SK-N-SH treated with all-trans-retinoic acid at 6 μM for 48 hours (cell line): Measurements from ENCODE around the gene ZNF469.

Experiments used
- PATZ1 ChIP-seq: fragments of 250-450 bp; sonication (Bioruptor Pico); IDR thresholded peaks from 2 replicates; pipeline ENCODE4 v1.8.0; 2020; ENCODE audit warnings: mild to moderate bottlenecking, moderate library complexity, borderline replicate concordance
- PPARA ChIP-seq: fragments of 250-450 bp; sonication (Bioruptor Pico); IDR thresholded peaks from 2 replicates; pipeline ENCODE4 v1.5.0; 2020; ENCODE audit warnings: mild to moderate bottlenecking, borderline replicate concordance
- TCF4 ChIP-seq: fragments of 250-450 bp; sonication (Bioruptor Pico); IDR thresholded peaks from 2 replicates; pipeline ENCODE4 v1.8.0; 2021; ENCODE audit warnings: mild to moderate bottlenecking, moderate library complexity, borderline replicate concordance
- TOX ChIP-seq: fragments of 250-450 bp; sonication (Bioruptor Pico); IDR thresholded peaks from 2 replicates; pipeline ENCODE4 v1.8.0; 2021; ENCODE audit warnings: mild to moderate bottlenecking, moderate library complexity, borderline replicate concordance
- ZC3H10 ChIP-seq: fragments of 250-450 bp; sonication (Bioruptor Pico); IDR thresholded peaks from 2 replicates; pipeline ENCODE4 v1.5.1; 2021; ENCODE audit warnings: mild to moderate bottlenecking, moderate library complexity
- ZNF70 ChIP-seq: fragments of 450-650 bp; formaldehyde crosslinking; IDR thresholded peaks from 2 replicates; pipeline ENCODE4 v1.5.0; 2020; ENCODE audit warnings: mild to moderate bottlenecking, moderate library complexity
- TF ChIP-seq, protein P1 (sequence below): fragments of 250-450 bp; sonication (Bioruptor Pico); IDR thresholded peaks from 2 replicates; pipeline ENCODE4 v1.5.1; 2020; ENCODE audit warnings: low read depth, mild to moderate bottlenecking, moderate library complexity

GRCh38 chr16:88352261-88353200 is 30.2 kb upstream of the ZNF469 start:
- TF ChIP-seq TCF4 (CRISPR knock-in tag) (no peak), ZNF70 (no peak), PATZ1 (CRISPR knock-in tag) (no peak), TOX (CRISPR knock-in tag) (no peak), ZC3H10 (CRISPR knock-in tag) (no peak), PPARA (no peak)
- TF ChIP-seq, protein P1, sequence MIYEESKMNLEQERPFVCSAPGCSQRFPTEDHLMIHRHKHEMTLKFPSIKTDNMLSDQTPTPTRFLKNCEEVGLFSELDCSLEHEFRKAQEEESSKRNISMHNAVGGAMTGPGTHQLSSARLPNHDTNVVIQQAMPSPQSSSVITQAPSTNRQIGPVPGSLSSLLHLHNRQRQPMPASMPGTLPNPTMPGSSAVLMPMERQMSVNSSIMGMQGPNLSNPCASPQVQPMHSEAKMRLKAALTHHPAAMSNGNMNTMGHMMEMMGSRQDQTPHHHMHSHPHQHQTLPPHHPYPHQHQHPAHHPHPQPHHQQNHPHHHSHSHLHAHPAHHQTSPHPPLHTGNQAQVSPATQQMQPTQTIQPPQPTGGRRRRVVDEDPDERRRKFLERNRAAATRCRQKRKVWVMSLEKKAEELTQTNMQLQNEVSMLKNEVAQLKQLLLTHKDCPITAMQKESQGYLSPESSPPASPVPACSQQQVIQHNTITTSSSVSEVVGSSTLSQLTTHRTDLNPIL, result no peak
